Sigmoid colon (tissue), 4 donors: ENCODE measurements around the gene CAVIN4.

Experiments used
- CTCF ChIP-seq, 4 experiments: fragments of 450-650 bp in 3 of 4; fragments of 200-600 bp in 1 of 4; IDR thresholded peaks; one replicate each; pipeline ENCODE4 v1.5.1; 2016 to 2019; ENCODE audit warnings: antibody characterized with exemption in 4 of 4, mild to moderate bottlenecking in 3 of 4, moderate library complexity in 2 of 4
- POLR2A ChIP-seq, 2 donors: fragments of 450-650 bp; IDR thresholded peaks; one replicate each; pipeline ENCODE4 v1.6.1; 2016; ENCODE audit warnings: antibody characterized with exemption in 2 of 2, mild to moderate bottlenecking in 2 of 2, moderate library complexity in 2 of 2
- POLR2AphosphoS5 ChIP-seq, 4 donors: sonication (generic); formaldehyde crosslinking; IDR thresholded peaks; one replicate each; pipeline ENCODE4 v1.6.1; 2017; ENCODE audit warnings: antibody characterized with exemption in 4 of 4

DNA sequence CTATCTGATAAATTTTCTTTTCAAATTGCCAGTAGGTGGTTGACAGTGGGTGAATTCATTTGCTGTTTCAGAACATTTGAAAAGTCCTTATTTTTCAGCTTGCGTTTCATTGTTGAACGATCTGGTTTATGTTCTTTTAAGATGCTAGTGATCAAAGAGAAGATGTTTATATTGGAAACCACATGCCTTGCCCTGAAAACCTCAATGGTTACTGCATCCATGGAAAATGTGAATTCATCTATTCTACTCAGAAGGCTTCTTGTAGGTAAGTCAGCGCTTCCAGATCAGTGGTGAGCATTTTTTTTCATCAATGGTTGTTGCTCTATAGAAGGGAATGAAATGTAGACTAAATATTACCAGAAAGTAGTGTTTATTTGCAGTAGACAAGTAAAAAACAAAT lies 16.6 kb upstream of the CAVIN4 start:
- TF ChIP-seq CTCF (IDR thresholded peaks at IDR 0.05) (no peak), POLR2A (IDR thresholded peaks at IDR 0.05) (no peak), POLR2AphosphoS5 (IDR thresholded peaks at IDR 0.05) (no peak)
